ENCODE results near the gene DIPK2B.

The DIPK2B gene

GRCh38 chrX:45200741-45201234 is at the start of gene DIPK2B:
Gene DIPK2B (minus strand): TSS chrX:45200876. CDS start chrX:45200826, 50 bp downstream.
- no peak for DNase-seq (ENCODE audit: low read depth, low spot score)

- no peak for DNase-seq (ENCODE audit: low read depth, low spot score)
Measured at GRCh38 chrX:45240301-45240700, 39.6 kb upstream of the DIPK2B start.

GRCh38 chrX:45238489-45238888 is 37.8 kb upstream of the DIPK2B start:
- no peak for DNase-seq (ENCODE audit: low read depth, low spot score)

GRCh38 chrX:45233531-45233930 is 32.9 kb upstream of the DIPK2B start:
- no peak for DNase-seq (ENCODE audit: low read depth, low spot score)

- DNase-seq (ENCODE audit: low read depth, low spot score), result no peak
Measured at GRCh38 chrX:45232139-45232538, 31.5 kb upstream of the DIPK2B start.

- DNase-seq (ENCODE audit: low read depth, low spot score), result no peak
Measured at GRCh38 chrX:45230410-45230809, 29.7 kb upstream of the DIPK2B start.

- DNase-seq (ENCODE audit: low read depth, low spot score), result no peak
Measured at GRCh38 chrX:45229348-45229747, 28.7 kb upstream of the DIPK2B start.

GRCh38 chrX:45228126-45228525 is 27.4 kb upstream of the DIPK2B start:
- DNase-seq (ENCODE audit: low read depth, low spot score), result no peak

GRCh38 chrX:45208121-45208856 is 7.6 kb upstream of the DIPK2B start:
- DNase-seq (ENCODE audit: low read depth, low spot score), result no peak

- DNase-seq (ENCODE audit: low read depth, low spot score), result no peak
Measured at GRCh38 chrX:45202171-45202570, 1.5 kb upstream of the DIPK2B start.

GRCh38 chrX:45198706-45199105 is 2.0 kb downstream of the DIPK2B start:
- DNase-seq (ENCODE audit: low read depth, low spot score), result no peak

- no peak for DNase-seq (ENCODE audit: low read depth, low spot score)
Measured at GRCh38 chrX:45198301-45198700, 2.4 kb downstream of the DIPK2B start.

- no peak for DNase-seq (ENCODE audit: low read depth, low spot score)
Measured at GRCh38 chrX:45196701-45197100, 4.0 kb downstream of the DIPK2B start.

GRCh38 chrX:45191820-45192409 is 8.8 kb downstream of the DIPK2B start:
- DNase-seq (ENCODE audit: low read depth, low spot score), result no peak

GRCh38 chrX:45191383-45191782 is 9.3 kb downstream of the DIPK2B start:
- no peak for DNase-seq (ENCODE audit: low read depth, low spot score)

GRCh38 chrX:45187731-45188130 is 12.9 kb downstream of the DIPK2B start:
- DNase-seq (ENCODE audit: low read depth, low spot score), result no peak

GRCh38 chrX:45186643-45187026 is 14.0 kb downstream of the DIPK2B start:
- no peak for DNase-seq (ENCODE audit: low read depth, low spot score)

- no peak for DNase-seq (ENCODE audit: low read depth, low spot score)
Measured at GRCh38 chrX:45184211-45184610, 16.5 kb downstream of the DIPK2B start.

GRCh38 chrX:45172890-45173289 is 27.8 kb downstream of the DIPK2B start:
- DNase-seq (ENCODE audit: low read depth, low spot score), result peak; percentile 4

- DNase-seq (ENCODE audit: low read depth, low spot score), result no peak
Measured at GRCh38 chrX:45166781-45167180, 33.9 kb downstream of the DIPK2B start.

GRCh38 chrX:45165726-45166125 is 35.0 kb downstream of the DIPK2B start:
- no peak for DNase-seq (ENCODE audit: low read depth, low spot score)

GRCh38 chrX:45164995-45165394 is 35.7 kb downstream of the DIPK2B start:
- no peak for DNase-seq (ENCODE audit: low read depth, low spot score)

GRCh38 chrX:45164021-45164621 is 36.6 kb downstream of the DIPK2B start:
- no peak for DNase-seq (ENCODE audit: low read depth, low spot score)
